Fibroblast of skin of scalp (primary cell): ENCODE measurements around the gene HJURP.

Experiments used
- DNase-seq: peaks from one replicate; pipeline ENCODE4 v3.0.0-alpha.2; 2013

The HJURP gene

DNA sequence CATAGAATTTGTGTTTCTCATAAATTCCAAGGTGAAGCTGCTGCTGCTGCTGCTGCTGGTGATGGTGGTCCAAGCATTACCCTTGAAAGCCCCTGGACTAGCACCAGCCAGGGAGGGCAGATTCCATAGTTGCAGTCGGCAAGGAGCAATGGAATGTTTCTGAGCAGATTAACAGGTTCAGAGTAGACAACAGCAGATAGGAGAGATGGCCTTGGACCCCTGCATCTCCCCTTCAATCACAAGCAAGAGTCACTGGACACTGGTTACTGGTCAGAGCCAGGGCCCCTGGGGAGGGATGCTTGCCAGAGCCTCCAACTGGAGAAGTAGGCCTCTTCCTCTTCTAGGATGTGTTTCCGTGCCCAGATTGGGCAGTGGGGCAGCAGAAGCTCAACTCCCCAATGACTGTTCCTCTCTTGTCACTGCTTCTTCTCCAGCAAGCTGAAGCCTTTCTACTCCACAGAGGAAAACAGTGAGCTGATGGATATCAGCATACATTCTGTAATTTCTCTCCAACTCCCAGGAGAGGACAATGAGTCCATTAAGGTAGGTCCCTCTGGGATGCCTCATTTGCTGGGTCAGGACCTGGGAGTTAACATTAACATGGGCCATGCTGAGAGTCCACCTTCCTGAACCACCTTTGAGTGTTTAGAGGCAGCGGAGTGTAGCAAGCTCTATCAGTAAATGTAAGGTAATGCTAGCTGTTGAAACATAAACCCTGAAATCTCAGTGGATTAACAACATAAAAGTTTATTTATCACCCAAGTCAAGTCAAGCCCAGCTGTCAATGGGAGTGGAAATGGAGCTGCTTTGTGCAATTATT is 40.9 kb downstream of the HJURP start:
- DNase-seq, result no peak

DNA sequence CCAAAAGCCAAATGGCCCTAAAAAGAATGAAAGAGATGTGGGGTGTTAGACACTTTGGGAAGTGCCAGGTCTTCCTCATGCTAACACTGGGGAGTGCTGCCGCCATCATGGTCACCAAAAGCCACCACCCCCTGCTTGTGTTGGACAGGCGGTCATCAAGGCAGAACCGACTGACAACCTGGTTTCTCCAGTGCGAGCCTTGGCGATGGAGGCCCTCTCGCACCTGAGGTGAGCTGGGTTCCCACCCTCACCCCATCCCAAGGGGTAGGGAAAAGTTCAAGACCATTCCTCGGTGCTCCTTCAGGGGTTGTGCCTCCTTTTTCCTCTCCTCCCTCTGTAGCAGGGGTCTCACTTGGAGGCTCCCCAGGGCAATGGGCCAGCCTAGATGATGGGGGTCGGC is 42.6 kb downstream of the HJURP start:
- no peak for DNase-seq

DNA sequence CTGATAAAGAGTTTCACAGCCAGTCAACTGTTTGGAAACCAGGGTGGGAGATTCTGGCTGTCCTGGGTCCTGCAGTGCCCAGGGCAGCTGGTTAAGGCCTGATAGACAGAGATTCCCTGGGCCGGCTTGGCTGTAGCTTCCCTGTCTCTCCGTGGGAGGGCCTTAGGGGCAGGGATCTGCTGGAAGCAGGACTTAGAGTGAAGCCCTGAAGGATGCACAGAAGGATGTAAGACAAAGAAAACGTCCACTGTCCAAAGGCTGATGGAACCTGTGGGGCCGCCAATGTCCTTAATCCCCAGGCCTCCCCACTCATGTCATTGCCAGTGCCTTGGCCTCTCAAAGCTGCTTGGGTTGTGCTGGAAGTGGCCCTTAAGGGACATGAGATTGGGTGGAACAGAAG is 43.2 kb downstream of the HJURP start:
- DNase-seq, result no peak

DNA sequence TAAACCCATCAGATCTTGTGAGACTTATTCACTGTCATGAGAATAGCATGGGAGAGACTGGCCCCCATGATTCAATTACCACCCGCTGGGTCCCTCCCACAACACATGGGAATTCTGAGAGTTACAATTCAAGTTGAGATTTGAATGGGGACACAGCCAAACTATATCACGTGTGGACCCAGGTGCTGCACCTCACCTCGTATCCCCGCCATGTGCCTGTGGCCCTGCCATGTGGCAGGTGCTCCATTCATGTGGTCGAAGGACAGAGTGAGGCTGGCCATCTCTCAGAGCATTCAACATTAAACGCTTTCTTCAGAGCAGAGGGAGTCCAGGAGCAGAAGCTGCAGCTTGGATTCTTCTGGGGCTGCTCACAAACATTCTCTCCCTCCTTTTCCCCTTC is 44.0 kb downstream of the HJURP start:
- DNase-seq, result no peak

DNA sequence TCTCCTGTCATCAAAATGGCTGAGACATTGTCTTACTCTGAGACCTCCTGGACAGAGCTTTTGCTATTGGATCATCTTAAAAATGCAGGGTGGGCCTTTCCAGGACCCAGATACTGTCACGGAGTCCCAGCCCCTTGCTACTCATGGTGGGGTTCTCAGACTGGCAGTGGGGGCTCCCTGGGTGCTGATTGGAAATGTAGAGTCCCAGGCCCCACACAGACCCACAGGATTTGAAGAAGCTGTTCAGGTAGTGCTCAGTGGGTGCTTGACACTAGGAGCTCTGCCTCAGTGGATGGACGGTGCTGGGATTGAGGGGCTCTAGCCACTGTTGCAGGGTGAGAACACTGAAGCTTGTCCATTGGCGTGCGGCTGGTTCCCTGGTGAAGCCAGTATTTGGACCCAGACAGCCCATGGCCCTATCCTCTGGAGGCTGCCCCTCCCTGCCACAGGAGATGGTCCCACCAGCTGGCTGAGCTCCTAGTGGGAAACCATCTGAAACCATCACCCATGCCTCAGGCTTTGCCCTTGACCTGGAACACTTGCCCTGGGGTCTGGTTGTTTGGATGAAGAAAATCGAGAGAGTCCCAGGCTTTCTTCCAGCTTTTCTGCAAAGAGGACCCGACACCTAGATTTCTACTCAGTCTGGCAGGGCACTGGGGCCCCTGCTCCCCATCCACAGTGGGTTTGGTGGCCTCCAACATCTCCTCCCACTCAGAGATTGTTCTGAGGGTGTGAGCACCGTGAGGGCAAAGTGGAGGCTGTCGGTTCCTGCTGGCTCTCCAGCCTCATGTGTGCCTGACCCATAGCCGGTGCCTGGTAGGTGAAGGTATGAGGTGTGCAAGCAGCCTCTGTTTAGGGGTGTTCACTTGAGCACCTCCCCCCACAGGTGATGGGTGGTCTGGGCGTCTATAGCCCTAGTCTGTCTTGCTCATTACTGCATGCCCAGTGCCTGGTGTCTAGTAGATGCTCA is 46.1 kb downstream of the HJURP start:
- DNase-seq, result no peak

DNA sequence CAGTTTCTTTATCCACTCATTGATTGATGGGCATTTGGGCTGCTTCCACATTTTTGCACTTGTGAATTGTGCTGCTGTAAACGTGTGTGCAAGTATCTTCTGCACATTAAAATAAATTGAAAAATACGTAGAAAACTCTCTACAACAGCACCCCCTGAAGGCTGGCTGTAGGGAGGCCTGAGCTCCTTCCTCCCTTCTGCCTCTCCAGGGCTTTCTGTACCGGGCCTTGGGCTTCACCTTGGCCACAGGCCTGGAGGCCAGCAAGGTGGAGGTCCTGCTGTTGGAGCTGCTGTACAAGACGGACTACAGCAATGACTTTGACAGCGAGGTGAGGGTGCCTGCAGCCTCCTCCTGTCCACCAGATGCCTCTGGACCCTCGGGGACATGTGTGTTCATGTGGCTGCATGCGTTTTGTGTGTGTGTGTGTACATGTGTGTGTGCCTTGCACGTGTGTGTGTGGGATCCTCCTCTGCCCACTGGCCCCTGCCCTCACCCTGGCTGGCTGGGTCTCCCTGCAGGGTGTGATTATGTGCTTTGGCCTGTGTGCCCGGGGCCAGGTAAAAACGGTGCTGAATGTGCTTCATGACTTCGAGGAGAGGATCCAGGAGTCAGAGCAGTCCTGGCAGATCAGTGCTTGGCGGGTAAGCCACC is 47.0 kb downstream of the HJURP start:
- no peak for DNase-seq

DNA sequence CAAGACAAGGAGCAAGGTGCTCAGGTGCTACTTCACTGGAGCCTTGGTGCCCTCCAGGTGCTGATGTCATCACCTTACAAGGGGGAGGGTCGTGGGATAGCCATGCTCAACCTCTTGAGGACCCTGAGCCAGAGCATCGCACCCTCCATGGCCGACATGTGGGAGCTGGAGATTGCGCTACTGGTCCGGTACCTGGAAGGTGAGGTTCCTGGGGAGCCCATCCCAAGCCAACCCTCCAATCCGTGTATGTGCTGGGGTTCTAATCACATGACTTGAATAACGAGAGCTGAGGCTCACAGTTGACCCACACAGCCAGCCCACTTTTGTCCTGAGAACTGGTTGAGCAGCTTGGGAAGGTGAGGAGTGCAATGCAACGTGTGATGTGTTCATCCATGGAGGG is 50.3 kb downstream of the HJURP start:
- no peak for DNase-seq

DNA sequence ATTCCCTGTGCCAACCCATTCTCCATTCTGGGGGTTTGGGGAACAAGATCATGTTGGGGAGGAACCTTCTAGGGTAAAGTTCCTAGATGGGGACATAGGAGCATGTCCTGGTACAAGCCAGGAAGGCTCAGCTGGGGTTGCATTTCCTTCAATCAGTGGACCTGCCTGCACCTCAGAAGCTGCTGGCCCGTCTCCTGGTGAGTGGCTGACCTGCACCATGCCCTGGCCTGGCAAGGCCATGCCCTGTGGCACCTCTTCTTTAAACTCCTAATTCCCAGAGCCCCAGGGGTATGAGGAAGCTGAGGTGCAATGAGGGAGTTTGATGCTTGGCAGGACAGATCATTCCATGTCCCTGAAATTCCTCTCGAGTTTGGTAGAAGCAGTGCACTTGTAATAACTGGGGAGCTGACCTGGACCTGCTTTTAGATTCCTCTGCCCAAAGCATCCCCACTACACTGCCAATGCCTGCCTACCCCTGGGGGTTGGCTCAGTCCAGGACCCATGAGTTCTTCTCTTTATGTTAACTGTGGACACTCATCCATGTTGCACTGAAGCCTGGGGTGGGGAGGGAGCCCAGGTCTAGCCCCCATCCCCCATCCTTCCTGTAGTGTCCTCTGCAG is 50.9 kb downstream of the HJURP start:
- no peak for DNase-seq

DNA sequence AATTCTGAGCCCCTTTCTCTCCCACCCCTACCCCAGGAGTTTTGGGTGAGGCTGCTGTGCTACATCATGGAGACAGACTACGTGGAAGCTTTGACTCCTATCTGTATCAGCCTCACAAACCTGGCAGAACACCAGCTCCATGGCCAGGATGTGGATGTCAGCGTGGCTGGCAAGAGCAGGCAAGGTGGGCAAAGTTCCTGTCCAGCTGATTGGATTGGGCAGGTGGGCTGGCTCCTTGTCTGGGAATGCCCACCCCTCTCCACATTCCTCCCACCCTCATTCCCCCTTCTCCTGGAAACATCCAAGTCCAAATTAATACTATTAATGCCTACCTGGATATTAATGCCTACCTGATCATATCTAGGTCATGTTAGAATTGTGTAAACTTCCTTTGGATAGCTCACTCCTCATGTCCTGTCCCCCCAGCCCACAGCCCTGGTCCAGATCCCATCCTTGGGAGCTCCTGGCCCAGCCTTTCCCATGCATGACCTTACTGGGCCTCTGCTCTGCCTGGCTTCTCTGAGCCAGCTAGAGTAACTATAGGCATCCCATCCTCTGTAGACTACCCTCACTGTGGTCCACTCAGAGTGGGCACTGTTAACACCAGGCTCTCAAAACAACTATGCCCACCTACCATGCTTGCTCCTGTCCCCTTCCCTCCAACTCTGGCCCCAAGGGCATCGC is 52.1 kb downstream of the HJURP start:
- DNase-seq, result no peak

DNA sequence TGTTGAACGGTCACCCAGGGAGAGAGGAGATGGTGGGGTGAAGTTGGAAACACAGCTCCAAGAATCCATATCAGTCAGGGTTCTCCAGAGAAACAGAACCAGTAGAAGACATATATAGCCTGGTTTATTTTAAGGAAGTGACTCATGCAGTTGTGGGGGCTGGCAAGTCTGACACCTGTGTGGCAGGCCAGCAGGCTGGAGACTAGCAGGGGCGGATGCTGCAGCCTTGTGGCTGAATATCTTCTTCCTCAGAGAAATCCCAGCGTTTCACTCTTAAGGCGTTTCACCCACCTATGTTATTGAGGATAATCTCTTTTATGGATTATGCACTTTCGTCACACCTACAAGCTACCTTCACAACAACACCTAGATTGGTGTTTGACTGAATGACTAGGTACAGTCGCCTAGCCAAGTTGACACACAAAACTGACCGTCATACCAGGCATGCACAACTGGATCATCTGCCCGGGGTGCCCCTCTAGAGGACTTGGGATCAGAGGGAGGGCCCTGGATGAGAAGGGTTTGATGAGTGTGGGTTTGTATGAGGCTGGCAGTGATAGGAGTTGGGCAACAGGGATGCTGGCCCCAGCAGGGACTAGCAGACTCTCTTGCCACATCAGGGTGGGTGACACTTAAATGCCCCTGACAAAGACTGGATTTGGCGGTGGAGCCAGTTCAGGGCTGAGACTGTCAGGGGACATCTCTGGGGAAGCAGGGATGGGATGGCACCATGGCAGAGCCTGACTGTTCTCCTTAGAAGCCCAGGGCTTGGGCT is 52.8 kb downstream of the HJURP start:
- no peak for DNase-seq

DNA sequence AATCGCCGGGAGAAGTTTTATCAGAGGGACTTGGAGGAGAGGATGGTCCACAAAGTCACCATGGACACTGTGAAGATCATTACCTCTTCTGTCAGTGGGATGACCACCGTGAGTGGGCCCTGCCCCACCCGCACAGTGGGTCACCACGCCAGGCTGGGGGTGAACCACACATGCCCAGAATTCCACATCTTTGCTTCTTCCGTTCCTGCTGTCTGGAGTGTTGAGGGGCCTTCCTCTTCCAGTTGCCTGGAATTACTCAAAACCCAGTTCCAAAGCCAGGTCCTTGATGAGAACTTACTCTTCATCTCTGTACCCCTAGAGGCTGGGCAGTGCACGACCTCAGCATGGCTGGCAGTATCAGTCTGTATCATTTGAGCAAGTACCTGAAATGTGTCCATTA is 54.1 kb downstream of the HJURP start:
- DNase-seq, result no peak

DNA sequence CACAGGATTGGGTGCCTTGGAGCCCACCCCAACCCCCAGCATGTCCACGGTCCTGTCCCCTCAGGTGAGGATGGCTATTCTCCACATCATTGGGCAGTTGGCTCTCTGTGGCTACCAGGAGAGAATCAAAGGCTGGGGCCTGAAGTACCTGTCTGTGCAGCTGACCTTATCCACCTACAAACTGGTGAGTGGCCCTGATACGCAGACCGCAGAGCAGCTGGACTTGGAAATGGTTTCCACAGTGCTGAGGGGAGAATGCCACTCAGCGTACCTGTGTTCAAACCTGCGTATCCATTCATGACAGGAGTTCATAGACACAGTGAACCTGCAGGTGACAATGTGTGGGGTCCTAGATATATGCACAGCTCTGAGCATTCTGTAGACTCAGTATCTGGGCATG is 54.6 kb downstream of the HJURP start:
- DNase-seq, result no peak

DNA sequence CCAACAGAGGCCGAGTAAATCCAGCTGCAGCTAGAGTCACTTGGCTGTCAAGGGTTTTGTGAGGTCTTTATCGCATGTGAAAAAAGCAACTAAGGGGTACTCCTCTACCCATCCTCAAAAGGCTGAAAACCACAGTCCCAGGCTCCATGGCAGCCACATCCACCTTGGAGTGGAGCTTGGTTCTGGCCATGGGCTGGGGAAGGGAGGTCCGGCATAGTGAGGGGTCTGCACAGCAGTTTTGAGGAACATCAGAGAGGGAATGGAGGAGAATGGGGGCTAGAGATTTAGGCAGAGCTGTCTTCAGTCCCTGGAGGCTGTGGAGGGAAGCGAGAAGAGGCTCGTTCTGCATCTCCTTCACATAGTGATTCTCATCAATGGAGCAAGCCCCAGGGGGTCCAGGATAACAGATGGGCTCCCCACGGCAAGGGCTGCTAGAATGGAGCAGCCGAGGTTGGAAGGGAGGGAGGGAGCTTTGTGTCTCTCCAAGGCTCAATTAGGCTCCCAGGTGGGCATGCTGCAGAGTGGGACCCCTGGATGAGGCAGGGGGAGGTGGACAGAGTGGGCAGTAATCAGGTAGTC is 55.2 kb downstream of the HJURP start:
- no peak for DNase-seq

DNA sequence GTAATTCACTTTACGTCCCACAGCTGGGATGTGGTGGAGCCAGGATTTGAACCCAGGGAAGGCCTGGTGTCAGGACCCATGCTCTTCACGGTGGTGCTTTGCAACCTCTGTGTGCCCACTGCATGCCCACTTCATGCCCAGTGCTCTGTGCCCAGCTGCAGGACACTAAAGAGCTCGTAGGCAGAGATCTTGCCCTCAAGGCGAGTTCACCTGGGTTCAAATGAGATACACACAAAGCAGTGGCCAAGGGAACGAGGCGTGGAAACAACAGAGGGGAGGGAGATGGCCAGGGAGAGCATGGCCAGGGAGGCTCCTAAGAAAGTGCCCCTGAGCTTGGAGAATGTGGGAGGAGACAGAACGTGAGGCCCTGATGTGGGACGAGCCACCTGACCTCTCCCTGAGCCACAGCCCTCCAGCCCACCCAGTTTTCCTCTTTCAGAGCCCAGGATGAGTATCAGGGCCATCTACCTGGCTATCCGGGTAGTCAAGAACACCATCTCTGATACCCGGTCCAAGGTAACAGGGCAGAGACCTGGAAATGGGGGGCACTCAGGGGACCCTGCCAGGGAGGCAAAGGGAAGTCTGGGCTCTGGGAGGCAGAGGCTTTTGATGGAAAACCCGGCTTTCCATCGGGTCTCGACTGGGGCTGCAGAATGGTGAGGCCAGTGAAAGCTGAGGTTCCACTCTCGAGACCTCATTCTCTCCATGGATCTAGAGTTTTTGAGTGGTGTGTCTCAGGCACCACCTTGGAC is 55.8 kb downstream of the HJURP start:
- DNase-seq, result no peak

DNA sequence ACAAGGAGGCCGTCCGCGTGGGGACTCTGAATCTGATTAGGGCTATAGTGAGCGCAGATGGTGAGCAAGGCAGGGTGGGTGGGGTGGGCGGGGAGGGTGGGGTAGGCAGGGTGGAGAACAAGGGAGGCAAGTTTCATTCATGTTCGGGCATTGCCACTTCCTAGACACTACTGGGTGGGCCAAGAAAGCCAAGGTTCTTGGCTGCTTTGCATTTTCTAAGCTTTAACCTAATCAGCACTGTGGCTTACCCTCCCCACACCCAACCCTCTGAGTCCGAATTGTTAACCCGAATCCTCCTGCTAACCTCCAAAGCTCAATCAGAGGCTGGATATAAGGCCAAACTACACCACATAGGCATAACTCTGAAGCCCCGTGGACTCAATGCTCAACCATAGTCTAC is 58.1 kb downstream of the HJURP start:
- DNase-seq, result no peak

DNA sequence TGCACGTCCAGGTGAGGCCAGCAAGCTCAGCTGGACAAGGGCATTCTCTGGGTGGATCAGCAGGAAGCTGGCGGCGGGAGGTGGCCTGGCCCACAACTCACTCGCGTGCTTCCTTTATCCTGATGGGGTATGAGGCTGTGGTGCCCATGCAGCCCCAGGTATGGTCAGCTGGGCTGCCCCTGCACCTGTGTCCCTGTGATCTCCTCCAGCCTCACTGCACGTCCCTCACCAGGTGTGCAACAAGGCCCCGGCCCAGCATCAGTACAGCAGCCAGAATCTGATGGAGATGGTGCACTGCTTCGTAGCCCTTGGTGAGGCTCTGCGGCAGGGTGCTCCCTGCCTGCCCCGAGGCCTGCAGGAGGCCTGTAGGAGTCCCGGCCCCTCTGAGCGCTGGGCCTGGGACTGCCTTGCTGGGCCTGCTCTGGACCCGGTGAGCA is 58.6 kb downstream of the HJURP start:
- no peak for DNase-seq

DNA sequence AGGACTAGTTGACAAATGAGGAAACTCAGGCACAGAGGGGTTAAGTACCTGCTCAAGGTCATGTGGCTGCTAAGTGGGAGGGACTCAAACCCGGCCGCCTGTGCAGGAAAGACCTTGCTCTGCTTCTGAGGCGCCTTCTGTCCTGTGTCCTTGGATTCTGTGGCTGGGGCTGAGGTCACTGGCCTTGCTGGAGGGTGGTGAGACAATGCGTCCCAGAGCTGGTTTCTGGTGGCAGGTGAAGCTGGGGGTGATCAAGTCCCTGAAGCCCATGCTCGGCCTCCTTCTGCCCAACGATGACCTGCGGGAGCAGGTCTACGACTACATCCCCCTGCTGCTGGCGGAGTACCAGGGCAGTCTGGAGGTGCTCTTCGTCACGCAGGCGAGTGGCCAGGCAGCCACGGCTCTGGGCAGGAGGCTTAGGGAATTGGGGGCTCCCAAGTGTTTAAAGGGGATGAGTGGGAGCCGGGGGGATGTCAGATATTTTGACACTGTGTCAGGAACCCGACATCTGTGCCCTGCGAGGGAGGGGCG is 60.1 kb downstream of the HJURP start:
- DNase-seq, result no peak

DNA sequence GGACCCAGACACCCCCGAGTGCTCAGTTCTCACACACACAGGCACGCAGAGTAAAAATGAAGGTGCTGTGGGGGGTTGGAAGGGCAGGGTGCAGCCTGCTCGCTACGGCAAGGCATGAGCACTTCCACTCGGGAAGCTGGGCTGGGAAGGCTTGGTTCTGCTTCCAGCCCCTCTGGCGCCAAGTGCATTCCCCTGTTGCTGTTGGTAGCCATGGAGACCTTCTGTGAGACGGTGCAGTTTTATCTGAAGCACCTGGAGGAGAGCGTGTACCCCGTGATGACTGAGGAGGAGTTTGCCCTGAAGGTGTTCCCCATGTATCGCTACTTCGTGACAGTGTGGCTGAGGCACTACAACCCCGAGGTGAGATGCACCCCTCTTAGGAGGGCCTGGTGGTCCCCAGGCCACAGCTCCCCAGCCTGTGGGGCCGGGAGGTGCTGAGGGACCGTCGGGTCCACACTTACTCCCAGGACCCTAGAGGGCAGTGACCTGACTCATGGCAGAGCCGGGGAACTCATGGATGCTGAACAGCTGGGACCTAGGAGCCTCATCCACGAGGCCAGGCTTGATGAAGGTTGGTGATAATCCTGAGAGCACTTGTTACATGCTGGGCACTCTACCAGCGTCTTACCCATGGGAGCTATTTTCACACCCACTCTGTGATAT is 60.7 kb downstream of the HJURP start:
- no peak for DNase-seq

DNA sequence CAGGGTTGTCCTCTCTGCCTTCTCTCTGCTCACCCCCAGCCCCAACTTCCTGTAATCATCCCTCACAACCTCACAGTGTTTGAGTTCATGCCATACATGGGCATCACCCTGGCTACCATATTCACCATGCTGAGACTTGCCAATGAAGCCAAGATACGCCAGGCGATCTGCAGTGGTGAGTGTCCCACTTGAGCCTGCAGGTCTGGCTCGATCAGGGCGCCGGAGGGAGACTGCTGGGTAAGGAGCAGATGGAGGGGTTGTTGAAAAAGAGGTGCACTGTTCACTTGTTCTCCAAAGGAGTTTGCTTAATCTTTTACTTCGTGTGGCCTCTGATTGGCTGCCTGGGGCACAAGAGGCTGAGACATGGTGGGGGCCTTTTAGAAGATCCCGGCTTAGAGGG is 61.6 kb downstream of the HJURP start:
- DNase-seq, result no peak
